ENCODE data around the gene SYMPK.
"Not testable (repeated sequence)": the region's sequence is repeated elsewhere in the genome, so short reads cannot be mapped to it uniquely, and the experiment has no call there.

SYMPK gene

DNA sequence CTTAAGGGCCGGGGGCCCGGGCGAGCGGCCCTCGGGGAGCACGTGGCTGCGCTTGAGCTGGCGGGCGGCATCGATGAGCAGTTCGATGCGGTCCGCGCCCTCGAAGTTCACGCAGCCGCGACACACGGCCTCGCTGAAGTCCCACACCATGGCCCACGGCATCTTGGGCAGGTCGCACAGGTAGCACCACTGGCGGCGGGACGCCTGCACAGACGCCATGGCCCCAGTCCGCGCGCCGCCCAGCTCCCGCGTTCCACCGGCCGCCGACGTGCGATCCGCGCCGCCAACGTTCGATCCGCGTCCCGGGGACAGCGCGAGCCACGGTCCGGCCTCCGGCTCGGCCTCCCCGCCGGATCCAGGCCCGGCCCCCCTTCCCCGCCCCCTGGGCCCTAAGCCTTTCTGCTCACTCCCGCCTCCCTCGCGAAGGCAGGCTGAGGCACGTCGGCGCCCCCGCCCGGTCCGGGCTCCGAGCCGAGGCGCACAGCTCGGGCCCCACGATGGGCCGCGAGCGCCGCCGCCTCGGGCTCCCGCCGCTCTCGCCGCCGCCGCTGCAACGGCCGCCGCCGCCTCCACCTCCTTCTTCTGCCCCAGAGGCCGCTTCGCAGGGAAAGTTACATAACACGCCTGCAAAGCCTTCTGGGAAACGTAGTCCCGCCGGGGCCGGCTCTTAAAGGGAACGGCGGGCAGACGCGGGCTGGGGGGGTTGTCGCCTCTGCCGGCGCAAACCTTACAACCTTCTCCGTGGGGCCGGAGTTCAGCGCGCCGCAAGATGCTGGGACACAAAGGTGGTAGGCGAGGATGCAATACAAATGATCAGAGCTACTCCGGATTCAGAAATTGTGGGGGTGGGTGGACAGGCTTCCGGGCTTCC, 22.8 kb upstream of the SYMPK start, which contains the start of gene IRF2BP1:
TSS of gene IRF2BP1 (minus strand) at position 586 of the 871 bp plus-strand sequence. CDS start at position 219, 367 bp downstream.
- DNase-seq (ENCODE audit: low read depth), result peak; percentile 70

DNA sequence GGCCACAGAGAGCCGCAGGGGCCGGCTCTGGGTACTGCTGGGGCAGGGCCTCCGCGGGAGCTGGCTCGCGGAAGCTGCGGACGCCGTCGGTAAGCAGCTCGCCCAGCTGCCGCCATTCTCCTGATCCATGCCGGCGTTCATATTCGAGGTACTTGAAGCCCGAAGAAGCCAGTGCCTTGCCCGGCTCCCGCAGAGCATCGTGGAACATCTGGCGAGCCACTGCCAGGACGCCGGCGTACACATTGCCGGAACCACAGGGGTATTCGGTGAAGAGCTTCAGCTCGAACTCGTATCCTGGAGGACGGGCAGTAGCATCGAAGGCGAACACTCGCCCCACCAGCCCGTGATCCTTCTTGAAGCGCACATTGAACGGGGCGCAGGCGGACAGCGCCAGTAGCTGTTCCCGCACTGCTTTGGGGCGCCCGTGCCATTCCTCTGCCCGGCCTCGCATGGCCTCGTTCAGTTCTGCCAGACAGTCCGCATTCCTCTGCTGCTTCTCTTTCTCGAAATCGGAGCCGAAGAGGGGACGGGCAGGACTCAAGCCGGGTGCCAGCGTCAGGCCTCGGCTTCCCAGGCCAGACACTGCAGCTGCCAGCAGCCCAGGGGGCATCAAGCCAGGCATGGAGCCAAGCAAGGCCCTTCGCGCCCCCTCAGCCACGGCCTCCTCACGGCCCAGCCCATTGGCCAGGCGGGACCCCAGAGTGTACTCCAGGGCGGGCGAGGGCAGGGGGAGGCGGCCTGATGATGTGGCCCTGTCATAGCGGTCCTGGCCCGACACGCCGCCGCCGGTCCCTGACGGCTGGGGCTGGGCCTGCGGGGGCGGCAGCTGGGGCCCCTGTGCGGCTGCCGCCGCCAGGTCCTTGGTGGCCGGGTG, 22.0 kb upstream of the SYMPK start:
- no peak for DNase-seq (ENCODE audit: low read depth)

DNA sequence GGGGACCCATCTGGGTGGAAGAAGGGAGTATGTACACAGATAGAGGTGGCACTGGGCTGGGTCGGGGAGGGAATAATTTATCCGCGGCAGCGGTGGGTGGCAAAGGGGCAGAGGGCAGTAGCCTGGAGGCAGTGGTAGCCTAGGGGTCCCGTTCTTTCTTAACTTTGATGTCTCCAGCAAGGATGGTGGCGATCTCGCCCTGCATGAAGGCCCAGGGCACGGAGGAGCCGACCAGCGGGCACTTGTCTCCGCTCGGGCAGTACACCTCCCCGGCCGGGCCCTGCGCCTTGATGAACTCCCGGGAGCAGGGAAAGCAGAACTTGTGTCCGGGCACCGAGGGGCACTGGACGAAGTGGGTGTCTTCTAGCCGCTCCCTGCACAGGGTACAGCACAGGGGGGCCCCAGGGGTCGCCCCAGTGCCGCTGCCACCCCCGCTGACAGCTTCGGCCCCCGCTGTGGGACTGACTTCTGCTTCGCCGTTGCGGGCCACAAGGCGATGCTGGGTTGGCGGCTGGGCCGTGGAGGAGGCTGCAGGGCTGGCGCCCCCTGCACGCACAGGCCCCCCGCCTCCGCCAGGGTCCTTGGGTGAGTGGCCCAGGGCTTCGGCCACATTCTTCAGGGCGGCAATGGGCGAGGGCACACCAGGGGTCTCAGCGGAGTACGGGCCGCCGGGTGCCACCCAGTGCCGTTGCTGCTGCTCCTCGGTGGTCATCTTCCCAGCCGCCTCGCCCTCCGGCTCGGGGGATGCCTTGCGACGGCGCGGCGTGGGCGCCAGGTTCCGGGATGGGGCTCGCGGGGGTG, 21.1 kb upstream of the SYMPK start:
- no peak for DNase-seq (ENCODE audit: low read depth)

DNA sequence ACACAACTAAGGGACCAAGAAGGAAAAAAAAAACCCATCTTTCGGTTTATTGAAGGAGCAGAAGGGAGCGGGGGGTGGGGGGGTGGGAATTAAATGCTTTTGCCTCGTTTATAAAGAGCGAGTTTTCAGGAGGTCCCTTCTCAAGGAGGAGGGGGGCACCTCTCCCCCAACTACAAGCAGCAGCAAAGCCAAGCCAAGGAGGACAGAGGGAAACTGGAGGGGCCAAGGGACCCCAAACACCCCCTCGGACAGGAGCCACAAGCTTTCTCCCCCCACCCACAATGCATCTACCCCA, 20.6 kb upstream of the SYMPK start:
- DNase-seq (ENCODE audit: low read depth), result no peak

DNA sequence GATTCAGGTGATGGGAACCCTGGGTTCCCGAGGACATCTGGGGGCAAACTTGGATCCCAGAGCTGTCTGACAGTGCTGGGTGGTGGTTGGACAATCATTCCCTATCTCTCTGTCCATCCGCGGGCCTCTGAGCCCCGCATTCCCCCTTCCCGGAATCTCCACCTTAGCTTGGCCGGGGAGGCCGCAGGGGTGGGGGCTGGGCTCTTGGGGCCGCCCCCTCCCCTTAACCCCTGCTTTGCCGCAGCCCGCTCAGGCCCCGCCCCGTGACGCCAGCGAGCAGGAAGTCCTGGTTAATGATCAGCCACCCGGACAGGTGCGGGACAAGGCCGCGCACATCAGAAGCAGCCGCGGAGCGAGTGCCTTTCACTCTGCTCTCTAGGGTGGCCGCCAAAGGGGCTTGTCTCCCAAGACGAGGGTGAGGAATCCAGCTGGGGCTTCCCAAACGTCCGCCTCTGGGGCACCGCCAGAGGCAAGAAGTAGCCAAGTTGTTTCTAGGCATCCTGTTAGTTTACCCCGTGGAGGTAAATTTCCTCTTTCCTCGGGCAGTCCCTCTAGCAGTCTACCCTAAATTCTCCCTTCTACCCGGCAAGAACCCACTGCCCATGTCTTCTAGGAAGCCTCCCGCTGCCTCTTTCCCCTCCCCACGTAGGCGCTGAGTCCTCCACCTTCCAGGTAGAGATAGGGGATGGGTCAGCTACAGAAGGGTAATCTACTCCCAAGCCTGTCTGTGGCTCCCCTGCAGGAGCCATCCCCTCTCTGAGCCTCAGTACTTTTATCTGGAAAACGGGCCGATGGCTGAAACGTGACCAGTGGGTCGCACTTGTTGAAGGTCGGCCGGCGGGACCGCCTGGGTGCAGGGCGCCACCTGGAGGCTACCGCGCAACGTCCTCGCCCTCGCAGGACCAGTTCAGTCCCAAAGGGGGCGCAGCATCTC, 20.0 kb upstream of the SYMPK start:
- DNase-seq (ENCODE audit: low read depth), result peak; percentile 68

DNA sequence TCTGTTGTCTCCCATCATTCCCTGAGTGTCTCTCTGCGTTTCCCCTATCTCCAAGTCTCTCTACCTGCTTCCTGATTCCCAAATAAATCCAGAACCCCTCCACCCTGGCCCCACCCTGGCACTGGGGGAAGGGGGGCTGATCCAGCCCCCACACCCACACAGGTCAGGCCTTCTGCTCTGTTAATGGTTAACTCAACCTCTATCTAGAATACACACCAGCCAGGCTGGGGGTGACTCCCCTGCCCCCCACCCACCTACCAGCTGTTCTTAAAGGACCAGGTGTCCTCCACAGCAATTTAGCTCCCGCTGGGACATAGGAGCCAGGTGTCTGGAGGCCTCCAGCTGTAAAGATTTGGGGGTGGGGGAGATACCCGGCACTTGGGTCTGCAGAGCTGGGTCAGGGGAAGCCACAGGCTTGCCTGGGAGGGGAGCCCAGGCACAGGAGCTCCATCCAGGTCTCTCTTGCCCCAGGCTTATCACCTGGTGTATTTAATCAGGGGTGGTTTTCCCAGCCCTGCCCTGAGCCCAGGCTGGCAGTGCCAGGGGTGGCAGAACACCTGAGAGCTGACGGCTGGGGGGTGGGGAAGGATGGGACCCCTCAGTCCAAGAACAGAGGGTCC, 19.1 kb upstream of the SYMPK start:
- no peak for DNase-seq (ENCODE audit: low read depth)

DNA sequence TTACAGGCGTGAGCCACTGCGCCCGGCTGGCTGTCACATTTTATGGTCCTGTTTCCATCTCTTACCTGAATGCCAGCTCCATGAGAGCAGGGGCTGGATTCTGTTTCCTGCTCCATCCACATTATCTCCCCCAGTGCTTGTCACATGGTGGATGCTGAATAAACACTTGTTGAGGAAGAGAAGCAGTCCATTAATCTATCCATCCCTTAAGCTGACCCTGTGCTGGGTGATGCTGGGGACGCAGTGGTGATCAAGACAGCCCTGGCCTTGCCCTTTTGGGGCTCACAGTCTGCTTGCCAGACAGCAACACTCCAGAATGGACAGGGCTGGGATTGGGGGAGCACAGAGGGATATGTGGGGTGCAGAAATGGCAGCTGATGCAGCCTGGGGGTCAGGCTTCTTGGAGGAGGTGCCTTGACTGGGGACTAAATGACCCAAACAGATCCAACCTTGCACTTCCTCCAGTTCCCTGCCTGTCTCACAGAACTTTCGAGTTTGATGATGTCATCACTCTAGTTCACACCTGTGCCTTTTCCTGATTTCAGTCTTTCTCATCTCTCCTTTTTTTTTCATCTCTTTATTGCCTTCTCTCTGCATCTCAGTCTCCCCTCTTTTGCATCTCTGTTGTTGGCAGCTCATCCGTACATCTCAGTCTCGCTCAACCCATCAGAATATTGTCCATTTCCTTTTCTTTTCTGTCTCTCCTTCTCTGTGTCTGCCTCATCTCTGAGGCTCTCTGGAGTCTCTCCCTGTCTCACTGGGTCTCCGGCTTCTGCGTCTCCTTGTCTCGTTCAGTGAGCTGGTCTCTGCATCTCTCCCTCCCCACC, 18.3 kb upstream of the SYMPK start:
- no peak for DNase-seq (ENCODE audit: low read depth)

DNA sequence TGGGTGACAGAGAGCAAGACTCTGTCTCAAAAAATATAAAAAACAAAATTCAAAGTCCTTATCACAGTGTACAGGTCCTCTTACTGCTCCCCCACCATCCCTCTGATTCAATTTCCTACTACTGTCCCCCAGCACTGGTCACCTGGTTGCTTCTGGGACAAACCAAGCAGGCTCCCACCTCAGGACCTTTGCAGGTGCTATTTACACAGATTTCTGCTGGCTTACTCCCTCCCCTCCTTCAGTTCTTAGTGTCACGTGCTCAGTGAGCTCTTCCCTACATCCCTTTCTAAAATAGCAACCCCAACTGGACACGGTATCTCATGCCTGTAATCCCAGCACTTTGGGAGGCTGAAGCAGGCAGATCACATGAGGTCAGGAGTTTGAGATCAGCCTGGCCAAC, 17.0 kb upstream of the SYMPK start:
- no peak for DNase-seq (ENCODE audit: low read depth)

DNA sequence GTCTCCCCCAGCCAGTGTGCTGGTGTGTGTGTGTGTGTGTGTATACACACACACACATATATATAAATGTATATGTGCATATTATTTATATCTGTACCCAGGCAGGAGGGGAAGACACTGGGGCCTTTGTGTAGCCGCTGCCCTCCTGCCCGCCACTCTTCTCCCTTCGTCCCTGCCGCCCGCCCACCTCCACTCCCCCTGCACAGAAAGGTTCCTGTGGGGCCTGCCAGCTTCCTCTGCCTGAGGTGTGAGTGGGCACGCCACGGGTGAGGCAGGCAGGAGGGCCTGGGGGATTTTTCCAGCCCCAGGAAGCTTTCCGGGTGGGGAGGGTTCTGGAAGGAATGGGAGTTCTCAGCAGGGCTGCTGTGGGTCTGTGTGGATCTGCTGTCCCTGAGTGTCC, 16.1 kb upstream of the SYMPK start:
- DNase-seq (ENCODE audit: low read depth), result no peak

DNA sequence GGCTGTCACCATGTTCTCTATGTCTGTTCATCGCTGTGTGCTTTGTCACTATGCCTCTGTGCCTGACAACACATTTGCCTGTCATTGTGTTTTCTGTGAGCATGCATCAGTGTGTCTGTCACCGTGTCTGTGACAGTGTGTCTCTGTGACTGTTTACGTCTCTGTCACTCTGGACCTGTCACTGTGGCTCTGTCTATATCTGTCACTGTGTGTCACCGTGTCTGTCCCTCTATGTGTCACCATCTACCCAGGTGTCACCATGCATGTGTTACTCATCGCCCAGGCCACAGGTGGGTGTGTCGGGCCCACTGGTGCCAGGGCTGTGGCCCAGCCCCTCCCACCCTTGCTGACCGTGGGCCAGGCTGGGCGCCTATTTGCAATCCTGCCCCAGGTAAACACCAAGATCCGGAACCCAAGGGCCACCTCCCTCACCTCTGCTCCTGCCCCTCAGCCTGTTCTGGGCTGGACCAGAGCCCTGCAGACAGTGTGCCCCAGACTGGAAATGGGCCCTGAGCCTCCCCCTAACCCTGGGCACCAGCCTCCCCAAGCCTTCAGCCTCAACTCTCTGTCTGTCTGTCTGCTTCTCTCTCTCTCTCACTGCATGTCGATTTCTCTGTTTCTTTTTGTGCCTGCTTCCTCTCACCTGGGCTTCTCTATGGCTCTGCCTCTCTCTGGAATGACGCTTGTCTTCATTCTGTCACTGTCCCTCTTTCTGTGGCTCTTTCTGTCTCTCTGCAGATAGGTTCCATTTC, 15.3 kb upstream of the SYMPK start:
- DNase-seq (ENCODE audit: low read depth), result no peak

DNA sequence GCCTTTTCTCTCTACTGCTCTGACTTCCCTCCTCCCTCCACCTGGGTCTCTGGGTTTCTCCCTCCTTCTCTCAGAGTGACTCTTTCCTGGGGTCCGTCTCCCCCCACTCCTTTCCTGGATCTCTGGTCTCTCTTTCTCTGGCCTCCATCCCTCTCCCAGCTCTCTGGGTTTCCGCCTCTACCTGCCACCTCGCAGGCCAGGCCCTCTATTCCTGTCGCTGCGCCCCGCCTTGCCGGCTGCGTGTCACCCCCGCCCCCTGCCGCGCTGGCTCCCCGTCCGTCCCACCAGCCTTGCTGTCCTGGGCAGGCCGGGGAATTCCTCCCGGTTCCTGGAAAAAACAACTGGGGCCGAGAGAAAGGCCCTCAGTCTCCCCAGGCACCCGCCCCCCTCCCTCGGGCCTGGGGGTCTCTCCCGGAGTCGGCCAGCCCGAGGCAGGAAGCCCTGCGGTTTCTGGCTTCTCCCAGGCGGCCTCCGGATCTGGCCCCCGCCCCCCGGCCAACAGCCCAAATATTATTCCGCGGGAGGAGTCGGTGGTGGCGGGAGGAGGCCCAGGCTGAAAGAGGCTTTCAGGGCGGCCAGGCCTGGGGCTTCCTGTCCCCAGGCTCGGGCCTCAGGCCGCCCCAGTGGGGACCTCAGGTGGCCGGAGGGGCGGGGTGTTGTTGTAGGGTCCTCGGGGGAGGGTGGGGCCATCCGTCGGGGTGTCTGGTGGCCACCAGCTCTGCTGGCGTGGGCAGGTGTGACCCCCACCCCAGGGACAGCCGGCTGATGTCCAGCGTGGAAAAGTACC, 13.7 kb upstream of the SYMPK start:
- no peak for DNase-seq (ENCODE audit: low read depth)

DNA sequence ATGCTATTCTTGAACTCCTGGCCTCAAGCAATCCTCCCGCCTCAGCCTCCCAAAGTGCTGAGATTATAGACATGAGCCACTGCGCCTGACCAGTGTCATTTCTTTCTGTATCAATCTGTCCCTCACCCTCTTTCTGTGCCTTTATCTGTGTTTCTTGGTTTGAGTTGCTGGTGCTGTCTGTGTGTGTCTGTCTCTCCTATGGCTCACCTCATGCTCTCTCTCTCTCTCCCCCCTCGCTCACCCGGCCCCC, 13.1 kb upstream of the SYMPK start:
- no peak for DNase-seq (ENCODE audit: low read depth)

DNA sequence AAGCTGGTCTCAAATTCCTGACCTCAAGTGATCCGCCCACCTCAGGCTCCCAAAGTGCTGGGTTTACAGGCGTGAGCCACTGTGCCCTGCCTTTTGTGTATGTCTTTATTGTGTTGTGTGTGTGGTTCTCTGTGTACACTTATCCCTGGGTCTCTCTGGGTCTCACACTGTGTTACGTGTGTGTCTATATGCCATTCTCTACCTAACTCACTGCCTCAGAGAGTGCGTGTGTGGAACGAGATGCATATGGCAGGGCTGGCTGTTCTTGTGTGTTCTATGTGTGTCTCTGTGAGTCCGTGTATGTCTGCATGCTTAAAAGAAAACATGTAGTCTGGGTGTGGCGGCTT, 11.6 kb upstream of the SYMPK start:
- no peak for DNase-seq (ENCODE audit: low read depth)

DNA sequence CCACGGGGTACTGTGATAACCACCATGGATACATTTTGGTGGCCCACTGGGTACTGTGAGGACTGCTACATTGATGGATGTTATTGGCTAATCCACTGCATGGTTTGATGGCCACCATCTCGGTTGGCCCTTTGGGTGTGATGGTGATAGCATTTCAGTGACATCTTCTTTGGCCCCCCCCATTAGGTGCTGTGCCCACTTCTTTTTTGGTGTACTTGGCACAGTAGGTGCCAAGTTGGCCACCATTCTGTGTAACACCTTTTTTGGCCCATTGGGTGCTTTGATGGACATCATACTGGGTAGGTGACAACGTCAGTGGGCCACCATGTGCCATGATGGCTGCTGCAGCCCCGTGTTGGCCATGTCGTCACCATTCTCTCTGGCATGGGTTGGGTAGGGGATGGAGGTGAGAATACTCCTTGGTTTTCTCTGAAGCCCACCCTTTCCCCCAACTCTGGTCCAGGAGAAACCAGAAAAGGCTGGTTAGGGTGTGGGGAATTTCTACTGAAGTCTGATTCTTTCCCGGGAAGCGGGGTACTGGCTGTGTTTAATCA, 10.3 kb upstream of the SYMPK start:
- DNase-seq (ENCODE audit: low read depth), result no peak

DNA sequence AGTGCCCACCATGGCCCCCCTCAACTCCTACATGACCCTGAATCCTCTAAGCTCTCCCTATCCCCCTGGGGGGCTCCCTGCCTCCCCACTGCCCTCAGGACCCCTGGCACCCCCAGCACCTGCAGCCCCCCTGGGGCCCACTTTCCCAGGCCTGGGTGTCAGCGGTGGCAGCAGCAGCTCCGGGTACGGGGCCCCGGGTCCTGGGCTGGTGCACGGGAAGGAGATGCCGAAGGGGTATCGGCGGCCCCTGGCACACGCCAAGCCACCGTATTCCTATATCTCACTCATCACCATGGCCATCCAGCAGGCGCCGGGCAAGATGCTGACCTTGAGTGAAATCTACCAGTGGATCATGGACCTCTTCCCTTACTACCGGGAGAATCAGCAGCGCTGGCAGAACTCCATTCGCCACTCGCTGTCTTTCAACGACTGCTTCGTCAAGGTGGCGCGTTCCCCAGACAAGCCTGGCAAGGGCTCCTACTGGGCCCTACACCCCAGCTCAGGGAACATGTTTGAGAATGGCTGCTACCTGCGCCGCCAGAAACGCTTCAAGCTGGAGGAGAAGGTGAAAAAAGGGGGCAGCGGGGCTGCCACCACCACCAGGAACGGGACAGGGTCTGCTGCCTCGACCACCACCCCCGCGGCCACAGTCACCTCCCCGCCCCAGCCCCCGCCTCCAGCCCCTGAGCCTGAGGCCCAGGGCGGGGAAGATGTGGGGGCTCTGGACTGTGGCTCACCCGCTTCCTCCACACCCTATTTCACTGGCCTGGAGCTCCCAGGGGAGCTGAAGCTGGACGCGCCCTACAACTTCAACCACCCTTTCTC, 9.4 kb upstream of the SYMPK start:
- no peak for DNase-seq (ENCODE audit: low read depth)

DNA sequence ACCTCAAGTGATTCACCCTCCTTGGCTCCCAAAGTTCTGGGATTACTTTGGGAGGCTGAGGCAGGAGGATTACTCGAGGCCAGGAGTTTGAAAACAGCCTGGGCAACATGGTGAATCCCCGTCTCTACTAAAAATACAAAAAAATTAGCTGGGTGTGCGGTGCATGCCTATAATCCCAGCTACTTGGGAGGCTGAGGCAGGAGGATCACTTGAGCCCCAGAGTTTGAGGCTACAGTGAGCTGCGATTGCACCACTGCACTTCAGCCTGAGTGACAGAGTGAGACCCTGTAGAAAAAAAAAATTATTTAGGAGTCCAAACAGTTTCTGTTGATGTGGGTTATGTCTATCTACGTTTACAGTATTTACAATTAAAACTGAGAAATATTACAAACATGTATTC, 7.9 kb upstream of the SYMPK start:
- DNase-seq (ENCODE audit: low read depth), result no peak

DNA sequence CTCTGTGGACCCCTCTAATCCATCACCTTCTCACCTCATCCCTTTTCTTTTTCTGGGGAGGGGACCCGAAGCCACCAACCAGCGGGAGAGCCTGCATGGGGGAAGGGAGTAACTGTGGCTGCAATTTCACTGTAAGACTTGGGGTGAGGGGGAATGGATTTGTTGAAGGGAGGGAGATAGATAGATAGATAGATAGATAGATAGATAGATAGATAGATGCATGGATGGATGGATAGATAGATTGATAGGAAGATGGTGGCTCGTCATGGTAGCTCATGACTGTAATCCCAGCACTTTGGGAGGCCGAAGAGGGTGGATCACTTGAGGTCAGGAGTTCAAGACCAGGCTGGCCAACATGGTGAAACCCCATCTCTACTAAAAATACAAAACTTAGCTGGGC, 4.3 kb upstream of the SYMPK start:
- DNase-seq (ENCODE audit: low read depth), result not testable (repeated sequence)

Measured in stimulated activated CD8-positive, alpha-beta memory T cell treated with anti-CD3 and anti-CD28 coated beads, Interleukin-7, amount 100 ng/mL, for 24 hours (primary cell).